Endothelial cell (in vitro differentiated cells): Measurements from ENCODE around the gene FAM20C. TPM values are rescaled to one million over a fixed set of nuclear protein-coding genes. Genes with fewer than 3 reads are reported as not detected.

Experiments
- DNase-seq: peaks from one replicate; pipeline ENCODE4 v3.0.0; 2021; ENCODE audit warnings: low spot score
- H3K27ac Mint-ChIP-seq: one replicate; pipeline ENCODE4 v1.8.0; 2021; ENCODE audit warnings: mixed read lengths, inconsistent platforms; ENCODE audit not compliant: unreplicated experiment
- H3K27me3 Mint-ChIP-seq: one replicate; pipeline ENCODE4 v1.8.0; 2021; ENCODE audit warnings: mild to moderate bottlenecking, moderate library complexity, mixed read lengths, inconsistent platforms; ENCODE audit not compliant: unreplicated experiment
- H3K36me3 Mint-ChIP-seq: one replicate; pipeline ENCODE4 v1.8.0; 2021; ENCODE audit warnings: mild to moderate bottlenecking, low read depth, mixed read lengths, inconsistent platforms; ENCODE audit not compliant: unreplicated experiment
- H3K4me1 Mint-ChIP-seq: one replicate; pipeline ENCODE4 v1.8.0; 2021; ENCODE audit warnings: mild to moderate bottlenecking, mixed read lengths, inconsistent platforms; ENCODE audit not compliant: unreplicated experiment
- H3K4me3 Mint-ChIP-seq: one replicate; pipeline ENCODE4 v1.8.0; 2021; ENCODE audit warnings: mild to moderate bottlenecking, mixed read lengths, inconsistent platforms; ENCODE audit not compliant: unreplicated experiment
- H3K9me3 Mint-ChIP-seq: one replicate; pipeline ENCODE4 v1.8.0; 2021; ENCODE audit warnings: mixed read lengths, inconsistent platforms; ENCODE audit not compliant: unreplicated experiment
- total RNA-seq: library from RNA; stranded (reverse); fragmentation: NEBNext Ultra II Directional; extraction: Animal tissue kit (Norgen Biotek cat#: 25700); gene quantifications from one replicate; pipeline ENCODE4 v1.2.1, GENCODE V29; 2021; ENCODE audit not compliant: unreplicated experiment
- TF ChIP-seq, protein P1 (sequence below): fragments of 200-600 bp; sonication (generic); IDR thresholded peaks from one replicate; pipeline ENCODE4 v1.5.0; 2021; ENCODE audit warnings: antibody characterized with exemption; ENCODE audit not compliant: unreplicated experiment

FAM20C gene
- total RNA-seq, 1 donor from 2014 or later, result 3.1 TPM

- Mint-ChIP-seq H3K4me1 (no peaks in the 10 kb centered on the region), H3K36me3 (peaks cover 12% of the 10 kb centered on the region), H3K27me3 (peaks cover 1% of the 10 kb centered on the region), H3K4me3 (no peak overlapping the region), H3K27ac (no peak overlapping the region), H3K9me3 (peaks cover 4% of the 10 kb centered on the region)
- DNase-seq, result no peak
- TF ChIP-seq, protein P1, sequence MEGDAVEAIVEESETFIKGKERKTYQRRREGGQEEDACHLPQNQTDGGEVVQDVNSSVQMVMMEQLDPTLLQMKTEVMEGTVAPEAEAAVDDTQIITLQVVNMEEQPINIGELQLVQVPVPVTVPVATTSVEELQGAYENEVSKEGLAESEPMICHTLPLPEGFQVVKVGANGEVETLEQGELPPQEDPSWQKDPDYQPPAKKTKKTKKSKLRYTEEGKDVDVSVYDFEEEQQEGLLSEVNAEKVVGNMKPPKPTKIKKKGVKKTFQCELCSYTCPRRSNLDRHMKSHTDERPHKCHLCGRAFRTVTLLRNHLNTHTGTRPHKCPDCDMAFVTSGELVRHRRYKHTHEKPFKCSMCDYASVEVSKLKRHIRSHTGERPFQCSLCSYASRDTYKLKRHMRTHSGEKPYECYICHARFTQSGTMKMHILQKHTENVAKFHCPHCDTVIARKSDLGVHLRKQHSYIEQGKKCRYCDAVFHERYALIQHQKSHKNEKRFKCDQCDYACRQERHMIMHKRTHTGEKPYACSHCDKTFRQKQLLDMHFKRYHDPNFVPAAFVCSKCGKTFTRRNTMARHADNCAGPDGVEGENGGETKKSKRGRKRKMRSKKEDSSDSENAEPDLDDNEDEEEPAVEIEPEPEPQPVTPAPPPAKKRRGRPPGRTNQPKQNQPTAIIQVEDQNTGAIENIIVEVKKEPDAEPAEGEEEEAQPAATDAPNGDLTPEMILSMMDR, result no peak
These were observed 61.4 kb downstream of the FAM20C start for GRCh38 chr7:253581-254336.

- TF ChIP-seq, protein P1, result no peak
- peaks cover 9% of the 10 kb centered on the region for H3K9me3 Mint-ChIP-seq
- no peak for DNase-seq
- peaks cover 4% of the 10 kb centered on the region for H3K27me3 Mint-ChIP-seq
- H3K27ac Mint-ChIP-seq, result peak overlapping the region; percentile 31
- peaks cover 16% of the 10 kb centered on the region for H3K36me3 Mint-ChIP-seq
- no peak overlapping the region for H3K4me3 Mint-ChIP-seq
- H3K4me1 Mint-ChIP-seq, result no peaks in the 10 kb centered on the region
These were observed 62.1 kb downstream of the FAM20C start for GRCh38 chr7:254337-255037.

GRCh38 chr7:255038-255435, 62.7 kb downstream of the FAM20C start:
- H3K4me3 Mint-ChIP-seq, result no peak overlapping the region
- TF ChIP-seq, protein P1, result no peak
- DNase-seq, result no peak
- peaks cover 10% of the 10 kb centered on the region for H3K9me3 Mint-ChIP-seq
- H3K36me3 Mint-ChIP-seq, result peaks cover 15% of the 10 kb centered on the region
- peak overlapping the region; percentile 31 for H3K27ac Mint-ChIP-seq
- H3K27me3 Mint-ChIP-seq, result peaks cover 5% of the 10 kb centered on the region
- H3K4me1 Mint-ChIP-seq, result no peaks in the 10 kb centered on the region

DNA sequence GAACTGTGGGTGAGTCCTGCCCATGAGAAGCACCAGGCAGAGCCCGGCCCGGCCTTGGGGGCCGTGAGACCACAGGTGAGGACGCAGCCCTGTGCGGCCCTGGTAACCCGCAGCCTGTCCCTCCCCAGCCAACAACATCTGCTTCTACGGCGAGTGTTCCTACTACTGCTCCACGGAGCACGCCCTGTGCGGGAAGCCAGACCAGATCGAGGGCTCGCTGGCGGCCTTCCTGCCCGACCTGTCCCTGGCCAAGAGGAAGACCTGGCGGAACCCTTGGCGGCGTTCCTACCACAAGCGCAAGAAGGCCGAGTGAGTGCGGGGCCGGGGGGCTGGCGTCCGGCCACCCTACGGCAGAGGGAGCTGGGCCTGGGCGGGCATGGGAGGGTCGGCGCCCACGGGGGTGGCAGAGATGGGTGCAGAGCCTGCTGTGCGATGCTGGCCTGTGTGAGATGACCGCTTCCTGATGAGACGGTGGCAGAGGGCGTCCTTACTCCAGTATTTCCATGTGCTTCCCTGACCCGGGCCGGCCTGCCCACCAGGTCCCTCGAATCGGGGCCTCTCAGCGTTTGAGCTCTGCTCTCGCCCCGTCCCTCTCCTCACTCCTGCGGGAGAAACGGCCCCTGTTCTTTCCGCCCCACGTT, 63.5 kb downstream of the FAM20C start:
- H3K27ac Mint-ChIP-seq, result no peak overlapping the region
- peaks cover 10% of the 10 kb centered on the region for H3K9me3 Mint-ChIP-seq
- H3K36me3 Mint-ChIP-seq, result peaks cover 14% of the 10 kb centered on the region

More for the DNA sequence above, 63.5 kb downstream of the FAM20C start:
- DNase-seq, result no peak
- Mint-ChIP-seq H3K4me3 (no peak overlapping the region), H3K4me1 (no peaks in the 10 kb centered on the region), H3K27me3 (peaks cover 5% of the 10 kb centered on the region)
- TF ChIP-seq, protein P1, result no peak
